Stimulated activated CD4-positive, alpha-beta T cell treated with anti-CD3 and anti-CD28 coated beads, TNF-alpha, amount 100 ng/mL, for 4 hours (primary cell): ENCODE results near the gene BCCIP.

Experiments used
- DNase-seq, 3 experiments: peaks; one replicate each; pipeline ENCODE4 v3.0.0-alpha.2; 2020; ENCODE audit warnings: low read depth in 3 of 3

The BCCIP gene

DNA sequence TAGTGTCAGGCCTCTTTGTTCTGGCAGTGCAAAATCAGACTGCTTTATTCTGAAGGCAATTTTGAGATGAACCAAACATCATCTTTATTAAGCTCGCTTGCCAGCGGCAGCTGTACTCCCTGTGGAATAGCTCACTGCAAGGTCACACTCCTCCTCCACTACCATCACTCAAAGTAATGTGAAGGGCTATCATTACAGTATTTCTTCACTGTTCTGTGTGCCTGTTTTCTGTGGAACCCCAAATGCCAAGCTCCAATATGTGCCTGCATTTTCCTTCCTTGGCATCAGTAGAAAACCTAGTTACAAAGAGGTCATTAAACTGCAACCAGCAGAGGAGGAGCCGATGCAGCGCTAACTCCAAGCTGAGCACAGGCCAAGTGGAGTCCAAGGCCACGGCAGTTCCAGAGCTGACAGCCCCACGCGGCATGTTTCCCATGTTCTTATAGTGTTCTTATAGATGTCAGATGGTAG, 21.4 kb downstream of the BCCIP start:
- no peak for DNase-seq

DNA sequence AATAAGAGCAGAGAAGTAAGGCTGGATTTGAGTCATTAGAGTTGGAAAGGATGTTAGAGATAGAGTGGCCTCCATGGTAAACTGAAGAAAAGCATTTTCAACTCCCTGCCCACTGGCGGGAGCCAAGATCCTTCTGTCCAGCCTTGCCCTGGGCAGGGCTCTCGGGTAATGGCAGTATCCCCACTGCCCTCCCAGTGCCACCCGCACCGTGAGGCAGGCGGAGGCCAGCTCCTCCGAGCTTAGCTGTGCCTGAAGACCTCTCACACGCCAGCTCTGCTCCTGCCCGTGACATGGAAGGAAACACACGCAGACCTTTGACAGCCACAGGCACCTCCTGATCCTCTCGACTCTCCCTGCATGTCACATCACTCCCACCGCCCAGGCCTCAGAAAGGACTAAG, 22.3 kb downstream of the BCCIP start:
- no peak for DNase-seq

DNA sequence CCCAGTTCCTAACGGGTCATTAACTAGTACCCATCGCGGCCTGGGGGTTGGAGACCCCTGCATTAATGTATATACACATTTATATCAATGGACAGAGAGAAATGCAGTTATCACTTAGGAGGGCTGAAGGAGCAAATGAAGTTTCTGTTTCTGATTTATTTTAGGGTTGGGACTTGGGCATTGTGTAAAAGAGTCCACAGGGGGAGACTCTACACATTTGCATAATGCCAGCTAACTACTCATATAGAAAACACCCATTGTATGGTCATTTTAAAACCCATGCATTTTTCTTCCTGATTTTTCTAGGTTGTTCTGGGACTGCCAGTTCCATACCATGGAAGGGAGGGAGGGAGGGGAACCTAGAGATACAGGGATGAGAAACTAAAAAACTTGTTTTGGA, 23.5 kb downstream of the BCCIP start:
- no peak for DNase-seq

DNA sequence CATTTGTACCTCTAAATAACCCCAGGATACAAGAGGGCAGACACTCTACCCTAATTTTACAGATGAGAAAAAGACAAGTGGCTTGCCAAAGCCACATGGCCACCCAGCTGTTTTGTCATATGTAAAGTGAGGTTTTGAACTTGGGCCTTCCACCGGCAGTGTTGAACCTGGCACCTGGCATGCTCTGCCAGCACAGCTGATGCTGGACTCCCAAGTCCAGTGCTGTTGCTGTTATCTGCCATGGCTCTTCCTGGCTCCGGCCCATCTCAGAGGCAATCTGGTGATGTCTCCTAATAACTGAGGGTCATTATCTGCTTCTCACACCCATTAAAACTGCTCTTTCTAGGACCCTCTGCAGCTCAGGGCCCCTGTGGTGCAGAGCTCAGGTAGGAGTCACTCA, 25.0 kb downstream of the BCCIP start:
- no peak for DNase-seq

DNA sequence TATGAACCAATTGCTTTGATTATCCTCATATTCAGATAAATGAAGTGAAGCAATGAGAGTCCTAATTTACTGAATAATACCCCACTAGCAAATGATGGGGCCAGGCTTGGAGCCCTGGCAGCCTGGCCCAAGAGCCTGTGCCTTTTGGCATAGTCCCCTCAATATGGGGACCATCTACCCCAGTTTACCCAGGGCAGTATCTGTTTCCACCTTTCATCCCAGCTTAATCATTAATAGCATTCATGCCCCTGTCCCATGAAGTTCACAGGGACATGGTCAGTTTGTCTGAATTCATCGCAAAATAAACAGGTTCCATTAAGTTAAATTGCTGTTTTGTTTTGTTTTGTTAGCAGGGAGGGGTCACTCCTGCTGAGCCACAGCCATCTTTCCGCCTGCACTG, 25.5 kb downstream of the BCCIP start:
- DNase-seq = no peak

DNA sequence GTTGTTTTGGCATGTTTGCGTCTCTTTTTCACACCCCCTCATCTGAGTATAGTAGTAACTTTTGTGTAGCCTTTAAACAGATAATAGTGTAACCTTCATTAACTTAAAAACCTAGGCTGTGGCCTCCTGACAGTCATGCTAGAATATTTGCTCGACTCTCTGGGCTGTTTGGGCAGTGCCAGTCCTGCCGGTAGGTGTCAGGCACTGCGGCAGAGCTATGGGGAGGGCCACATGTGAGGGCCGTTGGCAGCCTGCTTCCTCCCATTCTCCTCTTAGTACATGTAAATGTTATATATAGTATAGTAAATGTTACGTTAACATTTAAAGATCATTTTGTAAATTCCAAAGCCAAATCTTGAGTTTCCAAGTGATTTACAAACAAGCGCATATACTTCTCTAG, 26.1 kb downstream of the BCCIP start:
- no peak for DNase-seq

DNA sequence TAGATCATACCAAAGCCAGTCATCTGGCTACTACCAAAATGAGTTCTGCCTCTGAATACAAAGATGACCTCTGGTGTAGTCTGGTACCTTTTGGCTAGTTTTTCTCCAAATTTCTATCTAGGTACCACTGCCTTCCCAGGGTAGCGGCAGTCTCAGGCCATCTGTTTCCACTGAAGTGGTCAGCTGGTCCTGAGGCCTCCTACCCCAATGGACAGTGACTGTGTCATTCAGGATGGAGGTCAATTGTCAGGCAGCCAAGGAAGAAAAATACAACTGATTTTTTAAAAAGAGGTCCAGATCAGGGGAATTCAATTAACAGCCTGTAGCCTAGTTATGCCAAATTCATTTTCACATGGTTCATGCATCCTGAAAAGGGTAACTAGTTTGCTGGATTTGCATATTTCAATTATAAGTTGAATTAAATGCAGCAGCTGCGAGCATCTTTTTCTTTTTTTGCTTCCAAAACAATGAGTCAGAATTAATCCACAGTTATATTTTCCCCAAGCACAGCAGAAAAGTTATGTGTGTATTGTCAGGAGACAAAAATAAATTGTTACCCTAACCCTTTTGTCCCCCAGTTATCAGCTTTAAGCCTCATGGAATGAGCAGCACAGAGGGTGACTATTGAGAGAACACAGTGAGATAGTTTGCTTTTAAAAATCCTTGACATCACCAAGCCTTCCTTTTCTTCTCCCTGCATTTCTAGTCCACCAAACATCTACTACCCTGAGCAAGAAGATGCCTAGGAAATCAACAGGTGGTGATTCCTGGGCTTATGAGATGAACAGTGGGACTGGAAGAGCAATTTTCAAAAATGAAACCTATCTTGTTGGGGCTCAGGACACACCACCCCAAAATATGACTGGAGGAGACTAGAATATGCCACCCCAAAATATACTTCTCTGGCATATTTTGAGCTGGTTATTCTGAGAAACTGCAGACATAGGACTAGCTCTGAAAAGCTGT, 27.7 kb downstream of the BCCIP start:
- no peak for DNase-seq

DNA sequence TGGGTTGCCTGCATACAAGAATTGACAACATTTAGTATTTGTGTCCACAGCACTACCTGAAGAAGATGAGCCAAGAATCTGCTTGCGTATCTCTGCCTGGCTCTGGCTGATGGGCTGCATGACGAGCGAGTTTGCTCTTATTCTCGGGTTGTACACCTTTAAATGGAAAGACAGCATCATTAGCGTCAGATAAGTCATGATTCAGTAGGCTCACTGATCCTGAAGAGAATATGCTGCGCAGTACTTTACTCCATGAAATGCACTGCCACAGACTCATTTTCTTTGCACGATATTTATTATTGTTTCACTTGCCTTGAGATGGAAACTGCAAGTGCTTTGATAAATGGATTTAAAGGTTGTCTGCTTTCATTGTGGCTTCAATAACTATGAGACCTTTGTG, 29.1 kb downstream of the BCCIP start:
- DNase-seq = no peak

DNA sequence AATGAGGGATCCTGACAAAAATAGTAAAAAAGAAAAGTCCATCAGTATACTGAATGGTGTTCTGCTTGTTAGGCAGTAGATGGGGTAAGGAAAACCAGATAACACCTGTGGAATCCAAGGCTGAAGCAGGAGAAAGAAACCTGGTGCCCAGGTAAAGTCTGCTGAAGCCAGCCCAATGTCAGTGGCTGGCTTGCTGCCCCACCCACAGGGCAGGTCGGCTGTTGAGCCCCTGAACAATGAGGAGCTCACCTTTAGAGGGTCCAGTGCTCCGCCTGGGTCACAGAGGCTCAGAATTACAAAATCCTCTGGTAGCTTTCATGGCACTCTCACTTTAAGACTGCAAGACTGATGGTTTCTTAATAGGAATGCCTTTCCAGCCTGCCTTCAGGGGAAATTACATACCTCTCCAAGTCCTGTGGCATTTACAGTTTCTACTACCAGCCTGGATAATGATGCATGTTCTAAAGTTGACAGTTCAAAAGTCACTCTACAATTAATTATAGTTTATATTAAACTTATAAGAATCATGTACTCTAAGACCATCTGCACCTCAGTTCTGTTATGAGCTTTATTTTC, 33.9 kb downstream of the BCCIP start:
- no peak for DNase-seq

DNA sequence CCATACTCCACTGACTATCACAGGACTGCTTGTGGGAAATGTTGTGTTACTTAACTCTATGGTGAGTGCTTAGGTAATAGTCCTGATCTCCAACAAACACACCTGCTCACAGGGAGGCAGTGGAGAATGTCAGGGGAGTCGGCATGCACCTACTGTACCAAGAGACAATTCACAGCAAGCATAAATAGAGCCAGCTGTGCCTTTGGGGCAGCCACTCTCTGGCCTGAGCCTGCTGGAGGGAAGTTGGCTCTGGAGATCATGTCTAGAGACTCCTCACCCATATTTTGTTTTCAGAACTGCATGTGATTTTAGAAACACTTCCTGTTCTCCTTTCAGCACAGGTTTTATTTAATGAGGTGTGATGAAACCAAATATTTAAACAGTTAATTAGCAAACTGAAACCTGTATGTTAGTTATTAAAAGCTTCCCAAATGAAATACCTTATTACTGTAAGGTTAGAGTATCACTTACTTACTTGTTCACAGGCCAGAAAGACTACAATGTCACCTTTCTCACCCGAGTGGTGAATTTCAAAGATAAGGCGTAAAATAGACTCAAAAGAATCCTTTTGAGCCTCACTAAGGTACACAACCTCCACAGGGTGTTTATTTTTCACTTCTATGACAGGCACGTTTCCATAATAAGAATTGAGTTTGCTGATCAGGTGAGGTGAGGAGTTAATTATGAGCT, 35.9 kb downstream of the BCCIP start:
- DNase-seq = no peak

DNA sequence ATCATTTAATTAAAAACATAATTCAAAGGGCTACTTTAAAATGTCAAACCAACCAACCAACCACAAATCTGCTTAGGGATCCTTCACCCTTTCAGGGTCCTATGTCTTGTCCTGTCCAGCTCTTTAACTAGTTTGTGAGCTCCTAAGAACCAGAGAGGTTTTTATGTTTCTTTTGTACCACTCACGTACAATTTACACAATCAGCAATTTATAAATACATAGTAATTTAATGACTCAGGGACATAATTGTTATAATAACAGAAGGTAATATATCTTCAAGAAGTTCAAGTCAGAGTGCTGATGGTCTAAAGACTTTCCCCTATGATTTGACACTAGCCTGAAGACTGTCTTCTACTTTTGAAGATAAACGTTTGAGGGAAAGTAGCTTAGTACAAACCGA, 41.8 kb downstream of the BCCIP start:
- DNase-seq = no peak

DNA sequence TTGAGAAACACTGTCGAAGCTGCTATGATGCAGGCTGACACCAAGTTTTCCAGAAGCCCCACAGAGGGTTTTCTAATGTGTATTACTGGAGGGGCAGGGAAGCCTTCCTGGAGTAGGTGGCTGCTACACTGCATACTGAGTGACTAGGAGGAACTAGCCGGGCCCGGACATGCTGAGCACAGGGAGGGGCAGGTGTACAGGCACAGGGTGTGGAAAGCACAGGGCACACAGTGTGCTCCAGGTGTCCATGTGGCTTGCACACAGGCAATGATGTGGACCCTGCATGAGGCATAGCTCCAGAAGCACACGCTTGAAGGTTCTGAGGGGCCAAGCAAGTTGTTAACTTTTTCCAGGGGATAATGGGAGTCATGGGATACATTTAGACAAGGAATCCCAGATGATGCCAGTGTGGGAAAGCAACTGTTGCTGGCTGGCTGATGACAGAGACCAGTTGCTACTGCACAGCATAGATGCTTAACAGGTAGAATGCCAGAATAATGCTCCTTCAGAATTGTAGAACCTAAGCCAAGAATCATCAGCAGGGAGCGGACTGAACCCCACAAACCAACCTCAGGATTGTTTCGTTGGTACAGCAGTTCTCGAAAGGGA, 43.2 kb downstream of the BCCIP start:
- no peak for DNase-seq

DNA sequence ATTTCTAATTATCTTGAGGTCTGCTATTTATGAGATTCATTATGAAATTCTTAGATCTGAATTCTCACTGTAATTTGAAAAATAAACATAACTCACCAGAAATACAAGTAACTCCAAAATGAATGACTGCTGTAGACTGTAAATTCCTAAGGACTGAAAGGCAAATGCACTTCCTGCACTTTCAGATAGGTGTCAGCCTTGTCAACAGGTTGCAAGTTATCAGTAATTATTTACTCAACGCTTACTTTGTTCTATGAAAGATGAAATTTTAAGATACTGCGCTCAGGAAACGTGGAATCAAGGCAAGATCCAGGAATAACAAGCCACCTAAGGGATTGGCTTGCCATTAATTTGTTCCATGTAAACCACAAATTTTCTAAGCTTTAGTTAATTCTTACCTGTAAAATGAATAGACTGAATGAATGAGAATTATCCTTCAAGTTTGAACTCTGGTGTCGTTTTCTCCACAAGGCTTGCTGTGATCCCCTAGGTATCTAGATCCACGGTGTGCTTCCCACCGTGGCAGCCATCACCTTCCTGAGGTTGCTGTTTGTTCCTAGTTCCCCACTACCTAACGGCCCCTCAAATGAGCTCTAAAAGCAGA, 45.1 kb downstream of the BCCIP start:
- DNase-seq = no peak

DNA sequence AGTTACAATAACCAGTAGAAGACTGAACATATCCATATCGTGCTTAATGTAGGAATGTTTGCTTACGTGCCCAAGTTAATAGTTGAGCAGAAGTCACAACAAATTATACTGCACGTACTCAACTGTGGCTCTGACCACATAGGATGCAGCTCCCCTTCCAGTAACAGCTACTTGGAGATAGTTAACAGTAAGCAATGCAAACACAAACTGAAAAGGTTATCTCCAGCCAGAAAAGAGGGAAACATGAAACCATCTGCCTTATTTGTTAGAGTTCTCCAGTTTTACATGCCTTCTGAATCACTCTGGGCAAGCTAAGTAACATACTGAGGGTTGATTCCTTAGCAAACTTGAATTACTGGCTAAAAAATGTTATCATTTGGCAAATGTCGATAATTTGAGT, 48.0 kb downstream of the BCCIP start:
- DNase-seq = no peak

DNA sequence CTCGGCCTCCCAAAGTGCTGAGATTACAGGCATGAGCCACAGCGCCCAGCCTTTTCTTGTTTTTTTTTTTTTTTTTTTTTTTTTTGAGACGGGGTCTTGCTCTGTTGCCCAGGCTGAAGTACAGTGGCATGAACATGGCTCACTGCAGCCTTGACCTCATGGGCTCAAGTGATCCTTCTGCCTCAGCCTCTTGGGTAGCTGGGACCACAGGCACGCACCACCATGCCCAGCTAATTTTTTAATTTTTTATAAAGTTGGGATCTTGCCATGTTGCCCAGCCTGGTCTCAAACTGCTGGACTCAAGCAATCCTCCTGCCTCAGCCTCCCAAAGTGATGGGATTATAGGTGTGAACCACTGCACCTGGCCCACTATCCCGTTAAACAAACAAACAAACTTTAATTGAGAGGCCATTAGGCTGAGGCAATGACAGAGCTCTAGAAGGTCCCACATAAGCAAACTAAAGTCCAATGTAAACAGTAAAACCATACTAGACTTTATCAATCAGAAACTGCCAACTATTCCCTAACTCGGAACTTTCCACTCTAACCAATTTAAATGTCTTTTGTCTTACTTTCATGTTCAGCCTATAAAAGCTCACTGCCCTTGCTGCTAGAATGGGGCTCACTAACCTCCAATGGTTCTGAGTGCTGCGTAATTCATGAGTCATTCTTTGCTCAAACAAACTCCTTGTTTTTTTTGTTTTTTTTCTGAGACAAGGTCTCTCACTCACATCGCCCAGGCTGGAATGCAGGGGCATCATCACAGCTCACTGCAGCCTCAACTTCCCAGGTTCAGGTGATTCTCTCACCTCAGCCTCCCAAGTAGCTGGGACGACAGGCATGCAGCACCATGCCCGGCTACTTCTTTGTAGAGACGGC, 55.9 kb downstream of the BCCIP start:
- no peak for DNase-seq

DNA sequence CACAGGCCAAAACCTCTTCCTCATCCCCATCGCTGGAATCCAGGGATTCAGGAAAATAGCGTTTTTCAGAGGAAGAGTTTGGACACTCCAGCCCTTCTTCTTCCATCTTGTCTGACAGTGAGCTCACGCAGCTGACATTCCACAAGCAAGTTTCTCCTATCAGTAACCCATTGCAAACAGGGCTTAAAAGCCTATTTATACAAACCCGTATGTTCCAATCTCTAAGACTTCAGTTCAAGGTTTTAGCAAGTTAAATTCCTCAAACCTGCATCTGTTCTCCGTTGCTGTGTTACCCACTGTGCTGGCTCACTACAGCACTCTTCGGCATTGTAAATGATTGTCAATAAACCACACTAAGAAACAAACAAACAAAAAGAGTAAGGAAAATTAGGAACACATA, 57.4 kb downstream of the BCCIP start:
- no peak for DNase-seq

DNA sequence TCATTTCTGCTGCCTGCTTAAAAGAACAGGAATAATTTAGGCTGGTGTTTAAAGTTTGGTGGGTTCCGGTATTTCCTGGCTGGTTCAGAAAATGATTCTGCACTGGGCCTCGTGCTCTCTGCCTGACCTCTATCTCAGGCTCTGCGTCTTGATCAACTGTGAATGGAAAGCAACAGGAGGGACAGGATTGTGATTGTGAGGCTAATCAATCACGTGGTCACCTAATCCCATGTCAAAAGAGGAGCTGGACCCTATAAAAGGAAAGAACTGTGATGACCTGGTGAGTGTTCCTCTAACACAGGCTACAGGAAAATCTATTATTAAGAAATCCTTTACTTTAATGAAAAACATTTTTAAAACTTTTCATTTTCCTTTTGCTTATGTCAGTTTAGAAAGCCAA, 57.8 kb downstream of the BCCIP start, which contains the start of gene DHX32:
Gene DHX32 (minus strand): TSS at position 101 of the 400 bp plus-strand sequence. CDS start 468 bp downstream, outside the sequence.
- DNase-seq = no peak

DNA sequence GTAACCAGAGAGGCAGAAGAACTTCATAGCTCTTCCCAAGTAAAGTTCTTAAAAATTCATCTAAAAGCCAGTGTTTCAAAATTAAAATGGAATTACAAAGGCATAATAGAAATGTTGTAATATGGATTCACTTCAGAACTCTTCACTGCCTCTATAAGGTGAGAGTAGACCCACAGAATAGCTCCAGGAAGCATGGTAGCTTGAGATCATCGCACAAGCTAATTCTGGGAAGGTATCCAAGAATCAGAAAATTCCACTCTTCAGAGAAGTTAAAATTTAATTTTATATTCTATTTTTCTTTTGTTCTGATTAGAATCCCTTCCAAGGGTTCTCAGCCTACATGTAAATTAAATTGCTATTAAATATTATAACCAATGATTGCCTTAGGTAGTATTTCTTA, 59.2 kb downstream of the BCCIP start:
- no peak for DNase-seq

DNA sequence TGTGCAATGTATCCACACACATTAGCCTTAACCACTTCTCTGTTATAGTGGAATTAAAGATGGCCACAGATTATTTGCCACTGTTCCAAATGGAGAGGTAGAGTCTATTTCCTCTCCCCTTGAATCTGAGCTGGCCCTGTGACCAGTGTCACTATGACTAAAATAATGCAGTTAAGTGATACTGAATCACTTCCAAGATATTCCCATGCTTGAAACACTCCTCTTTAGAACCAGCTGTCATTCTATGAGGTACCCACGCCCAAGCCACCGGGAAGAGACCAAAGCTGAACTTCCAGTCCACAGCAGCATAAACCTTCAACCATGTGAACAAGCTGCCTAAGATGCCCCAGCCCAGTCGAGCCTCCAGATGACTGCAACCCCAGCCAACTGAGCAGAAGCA, 59.9 kb downstream of the BCCIP start:
- no peak for DNase-seq
